ENCODE measurements around the gene HOXB5.

DNA sequence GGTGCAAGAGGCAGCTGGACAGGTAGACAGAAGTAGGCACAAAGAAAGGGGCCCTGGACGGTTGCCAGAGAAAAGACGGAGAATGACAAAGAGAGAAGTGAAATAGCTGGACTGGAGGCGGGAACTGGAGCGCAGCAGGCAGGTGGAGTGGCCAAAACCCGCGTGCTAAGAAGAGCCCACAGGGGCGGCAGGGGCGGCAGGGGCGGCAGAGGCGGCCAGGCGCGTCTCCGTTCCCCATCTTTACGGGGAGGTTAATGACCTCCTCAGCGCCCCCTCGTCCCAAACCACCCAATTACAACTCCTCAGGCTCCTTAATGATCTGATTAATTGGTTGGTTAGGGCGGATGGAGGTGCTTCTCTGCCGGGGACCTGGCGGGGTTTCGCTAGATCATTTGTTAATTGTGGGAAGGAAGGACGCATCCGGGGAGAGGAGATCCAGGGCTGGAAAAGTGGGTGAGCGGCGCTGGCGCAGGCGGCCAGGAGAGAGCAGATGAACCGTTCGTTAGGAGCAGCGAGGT lies 48.0 kb upstream of the HOXB5 start:
- TF ChIP-seq, protein P1, sequence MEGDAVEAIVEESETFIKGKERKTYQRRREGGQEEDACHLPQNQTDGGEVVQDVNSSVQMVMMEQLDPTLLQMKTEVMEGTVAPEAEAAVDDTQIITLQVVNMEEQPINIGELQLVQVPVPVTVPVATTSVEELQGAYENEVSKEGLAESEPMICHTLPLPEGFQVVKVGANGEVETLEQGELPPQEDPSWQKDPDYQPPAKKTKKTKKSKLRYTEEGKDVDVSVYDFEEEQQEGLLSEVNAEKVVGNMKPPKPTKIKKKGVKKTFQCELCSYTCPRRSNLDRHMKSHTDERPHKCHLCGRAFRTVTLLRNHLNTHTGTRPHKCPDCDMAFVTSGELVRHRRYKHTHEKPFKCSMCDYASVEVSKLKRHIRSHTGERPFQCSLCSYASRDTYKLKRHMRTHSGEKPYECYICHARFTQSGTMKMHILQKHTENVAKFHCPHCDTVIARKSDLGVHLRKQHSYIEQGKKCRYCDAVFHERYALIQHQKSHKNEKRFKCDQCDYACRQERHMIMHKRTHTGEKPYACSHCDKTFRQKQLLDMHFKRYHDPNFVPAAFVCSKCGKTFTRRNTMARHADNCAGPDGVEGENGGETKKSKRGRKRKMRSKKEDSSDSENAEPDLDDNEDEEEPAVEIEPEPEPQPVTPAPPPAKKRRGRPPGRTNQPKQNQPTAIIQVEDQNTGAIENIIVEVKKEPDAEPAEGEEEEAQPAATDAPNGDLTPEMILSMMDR (IDR thresholded peaks at IDR 0.05), result no peak
- no peak for TF ChIP-seq POLR2A (IDR thresholded peaks at IDR 0.05)
